Measurements from ENCODE around the gene CCDC150.

DNA sequence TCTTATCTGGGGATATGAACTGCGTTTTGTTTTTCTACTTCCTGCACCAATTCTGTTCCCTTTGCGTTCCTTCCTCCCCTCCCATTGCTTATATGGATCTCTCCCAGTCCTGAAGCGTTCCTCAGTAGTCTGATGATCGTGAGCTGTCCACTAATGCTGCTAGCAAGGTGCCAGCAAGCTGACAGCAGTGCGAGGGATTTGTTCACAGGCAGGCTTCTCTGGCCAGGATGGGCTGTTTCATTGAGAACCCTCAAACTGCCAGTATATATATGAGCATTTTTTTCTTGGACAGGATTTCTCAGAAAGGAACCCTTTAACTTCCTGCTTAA is 119.8 kb downstream of the CCDC150 start:
- TF ChIP-seq POLR2A (IDR thresholded peaks at IDR 0.05; ENCODE audit: control extremely low read depth in 1 of 2, low read depth in 2 of 2, low read length in 2 of 2): no peak
- no peak for TF ChIP-seq GABPA (IDR thresholded peaks at IDR 0.05; ENCODE audit: borderline replicate concordance, insufficient read depth, low read length)
- no peak for TF ChIP-seq POLR2AphosphoS5 (IDR thresholded peaks at IDR 0.05; ENCODE audit: low read depth, low read length)
- TF ChIP-seq EZH2 (IDR thresholded peaks at IDR 0.05; ENCODE audit: low read depth, low read length, severe bottlenecking): no peak
- TF ChIP-seq KDM5A (IDR thresholded peaks at IDR 0.05; ENCODE audit: low read length): no peak
- no peak for TF ChIP-seq SP1 (IDR thresholded peaks at IDR 0.05; ENCODE audit: low read depth, low read length)
